ENCODE results near the gene MEIOC.
"Not testable (repeated sequence)": the region's sequence is repeated elsewhere in the genome, so short reads cannot be mapped to it uniquely, and the experiment has no call there.

MEIOC gene

DNA sequence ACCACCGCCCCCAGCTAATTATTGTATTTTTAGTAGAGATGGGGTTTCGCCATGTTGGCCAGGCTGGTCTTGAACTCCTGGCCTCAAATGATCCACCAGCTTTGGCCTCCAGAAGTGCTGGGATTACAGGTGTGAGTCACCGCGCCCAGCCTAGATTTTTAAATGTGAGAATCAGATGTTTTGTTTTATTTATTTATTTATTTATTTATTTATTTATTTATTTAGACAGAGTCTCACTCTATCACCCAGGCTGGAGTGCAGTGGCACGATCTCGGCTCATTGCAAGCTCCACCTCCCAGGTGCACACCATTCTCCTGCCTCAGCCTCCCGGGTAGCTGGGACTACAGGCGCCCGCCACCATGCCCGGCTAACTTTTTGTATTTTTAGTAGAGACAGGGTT lies 44.0 kb downstream of the MEIOC start:
- in situ Hi-C loops (cut with MboI; ENCODE audit: low sequenced_read_pairs) = not testable (repeated sequence)

GRCh38 chr17:44707755-44708400 lies 51.6 kb downstream of the MEIOC start:
- in situ Hi-C loops (cut with MboI; ENCODE audit: low sequenced_read_pairs) = no loop called here

- in situ Hi-C loops (cut with MboI; ENCODE audit: low sequenced_read_pairs) = no loop called here
These were observed 52.4 kb downstream of the MEIOC start, which contains the start of gene DBF4B for GRCh38 chr17:44708401-44709263. Gene DBF4B, plus strand, starts transcription at chr17:44708665. Its CDS starts 156 bp downstream, at chr17:44708821.

DNA sequence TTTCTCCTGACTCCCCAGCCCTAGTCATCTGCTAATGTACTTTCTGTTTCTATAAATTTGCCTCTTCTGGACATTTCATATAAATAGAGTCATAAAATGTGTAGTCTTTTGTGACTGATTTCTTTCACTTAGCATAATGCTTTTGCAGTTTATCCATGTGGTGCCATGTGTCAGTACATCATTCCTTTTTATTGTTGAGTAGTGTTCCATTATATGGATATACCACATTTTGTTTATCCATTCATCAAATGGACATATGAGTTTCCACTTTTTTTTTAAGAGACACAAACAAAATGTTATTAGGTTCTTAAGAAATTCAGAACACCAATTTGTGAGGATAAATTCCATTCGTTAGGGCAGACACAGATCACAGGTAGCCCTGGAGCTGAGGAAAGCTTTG lies 63.2 kb downstream of the MEIOC start:
- in situ Hi-C loops (cut with MboI; ENCODE audit: low sequenced_read_pairs) = no loop called here

GRCh38 chr17:44722254-44722653 lies 66.0 kb downstream of the MEIOC start:
- in situ Hi-C loops (cut with MboI; ENCODE audit: low sequenced_read_pairs) = no loop called here
